B cell (primary cell): ENCODE measurements around the gene CCDC88B. TPM values are rescaled to one million over a fixed set of nuclear protein-coding genes. Genes with fewer than 3 reads are reported as not detected.

Experiments
- ATAC-seq: fragments of 200-7000 bp; cut with Tn5 transposase; one replicate; pipeline ENCODE4 v1.10.0; 2021; ENCODE audit warnings: low read depth, mild to moderate bottlenecking, moderate number of reproducible peaks, moderate library complexity
- CTCF ChIA-PET: fragments of 350-600 bp; sonication (Branson Sonifier 250); formaldehyde crosslinking; loops from one replicate; lab custom pipeline; 2021; ENCODE audit warnings: antibody characterized with exemption, inconsistent platforms; lab: Charles Lee
- POLR2A ChIA-PET: fragments of 350-600 bp; sonication (Branson Sonifier 250); formaldehyde crosslinking; loops from one replicate; lab custom pipeline; 2021; ENCODE audit warnings: antibody characterized with exemption; lab: Charles Lee
- DNase-seq: peaks from one replicate; pipeline ENCODE4 v3.0.0; 2013
- H2AFZ ChIP-seq: 2 replicates; pipeline ENCODE4 v1.6.1; 2012; ENCODE audit warnings: mild to moderate bottlenecking, low read depth, low read length; ENCODE audit not compliant: insufficient read depth, poor library complexity, severe bottlenecking
- H3K27ac ChIP-seq, 2 donors: 1 replicate in 1 of 2; 2 replicates in 1 of 2; pipeline ENCODE4 v1.5.1; 2012 to 2013; ENCODE audit warnings: low read length in 2 of 2, mild to moderate bottlenecking in 2 of 2, moderate library complexity in 1 of 2
- H3K27me3 ChIP-seq, 4 experiments: fragments of 200-600 bp in 1 of 4; sonication (generic) in 1 of 4; replicated peaks in 1 of 4; 1 replicate in 2 of 4; 2 replicates in 2 of 4; pipeline versions ENCODE4 v1.6.1 to v1.7.0; 2013 to 2016; ENCODE audit warnings: low read length in 3 of 4, mild to moderate bottlenecking in 2 of 4, mixed read lengths in 1 of 4, moderate library complexity in 1 of 4; ENCODE audit not compliant: insufficient read depth in 4 of 4, control insufficient read depth in 3 of 4; ENCODE audit errors: control extremely low read depth in 1 of 4
- H3K36me3 ChIP-seq, 2 experiments: replicated peaks in 1 of 2; 1 replicate in 1 of 2; 2 replicates in 1 of 2; pipeline versions ENCODE4 v1.6.1 to v1.7.1; 2013; ENCODE audit warnings: low read length in 1 of 2; ENCODE audit not compliant: insufficient read depth in 2 of 2, control insufficient read depth in 1 of 2; ENCODE audit errors: control extremely low read depth in 1 of 2, extremely low read depth in 1 of 2
- H3K4me1 ChIP-seq, 2 donors: fragments of 200-600 bp in 1 of 2; sonication (generic) in 1 of 2; 1 replicate in 1 of 2; 2 replicates in 1 of 2; pipeline versions ENCODE4 v1.5.1 to v1.6.1; 2013 to 2017; ENCODE audit warnings: low read length in 2 of 2; ENCODE audit not compliant: control insufficient read depth in 2 of 2, insufficient read depth in 2 of 2
- H3K4me2 ChIP-seq: replicated peaks from 2 replicates; pipeline ENCODE3; 2012; ENCODE audit warnings: mild to moderate bottlenecking, low read depth, low read length; ENCODE audit not compliant: poor library complexity, severe bottlenecking
- H3K4me3 ChIP-seq, 5 experiments: fragments of 200-600 bp in 1 of 5; sonication (generic) in 1 of 5; 1 replicate in 3 of 5; 2 replicates in 2 of 5; pipeline versions ENCODE4 v1.5.1 to v1.7.0; 2011 to 2016; ENCODE audit warnings: low read length in 4 of 5, mild to moderate bottlenecking in 4 of 5, low read depth in 2 of 5, control low read depth in 1 of 5, moderate library complexity in 1 of 5; ENCODE audit not compliant: insufficient read depth in 1 of 5; ENCODE audit errors: control extremely low read depth in 1 of 5, extremely low read depth in 1 of 5
- H3K79me2 ChIP-seq: fragments of 200-600 bp; sonication (generic); one replicate; pipeline ENCODE4 v1.6.0; 2016; ENCODE audit warnings: low read length; ENCODE audit not compliant: control insufficient read depth, insufficient read depth
- H3K9ac ChIP-seq: fragments of 200-600 bp; sonication (generic); 2 replicates; pipeline ENCODE4 v1.6.1; 2017; ENCODE audit warnings: mild to moderate bottlenecking, low read length, moderate library complexity
- H3K9me3 ChIP-seq, 3 donors: one replicate each; pipeline versions ENCODE4 v1.6.1 to v1.7.1; 2013; ENCODE audit warnings: low read length in 2 of 3; ENCODE audit not compliant: control insufficient read depth in 2 of 3, insufficient read depth in 1 of 3; ENCODE audit errors: control extremely low read depth in 1 of 3
- H4K20me1 ChIP-seq: 2 replicates; pipeline ENCODE4 v1.6.0; 2012; ENCODE audit warnings: mild to moderate bottlenecking, low read length; ENCODE audit not compliant: insufficient read depth, control insufficient read depth, poor library complexity, severe bottlenecking
- H3K27ac Mint-ChIP-seq: one replicate; pipeline ENCODE4 v1.8.0; 2021; ENCODE audit warnings: mixed read lengths
- H3K27me3 Mint-ChIP-seq: one replicate; pipeline ENCODE4 v1.8.0; 2021; ENCODE audit warnings: mixed read lengths
- H3K4me1 Mint-ChIP-seq: one replicate; pipeline ENCODE4 v1.8.0; 2021; ENCODE audit warnings: mixed read lengths
- H3K4me3 Mint-ChIP-seq: one replicate; pipeline ENCODE4 v1.8.0; 2021; ENCODE audit warnings: mixed read lengths
- H3K9me3 Mint-ChIP-seq: one replicate; pipeline ENCODE4 v1.8.0; 2022; ENCODE audit warnings: mixed read lengths; ENCODE audit not compliant: insufficient read depth
- CTCF ChIP-seq: fragments of 200-600 bp; IDR thresholded peaks from one replicate; pipeline ENCODE4 v1.8.0; 2022; ENCODE audit warnings: antibody characterized with exemption, mild to moderate bottlenecking
- EZH2 ChIP-seq: IDR thresholded peaks from 2 replicates; pipeline ENCODE4 v1.6.1; 2012; ENCODE audit warnings: borderline replicate concordance, low read depth, mild to moderate bottlenecking, moderate library complexity, low read length; ENCODE audit not compliant: insufficient read depth, poor library complexity, severe bottlenecking
- WGBS: methylation state at CpG from one replicate; pipeline ENCODE4 v1.1.5; 2013; ENCODE audit warnings: missing lambda C conversion rate; ENCODE audit not compliant: insufficient coverage; 5-methylcytosine and 5-hydroxymethylcytosine counted together
- intact Hi-C: fragments of 100-400 bp; cut with micrococcal nuclease; formaldehyde crosslinking; loops from one replicate; pipeline ENCODE4 v1.10.0; 2022
- polyA plus RNA-seq: library from polyadenylated mRNA; depleted of rRNA; stranded (reverse); fragments of >200 nt; gene quantifications from 2 replicates; pipeline ENCODE4 v1.2.3, GENCODE V29; 2012
- total RNA-seq, 2 donors: library from RNA; stranded (reverse); fragments of 120-200 nt in 1 of 2; gene quantifications; 1 replicate in 1 of 2; 2 replicates in 1 of 2; pipeline versions ENCODE4 v1.2.3 to v1.2.4, GENCODE V29; 2013 to 2022

The CCDC88B gene
- total and polyA plus RNA-seq, 2 donors (not counting 1 experiment from before 2014, with no cell fraction given): 172 to 208 TPM

DNA sequence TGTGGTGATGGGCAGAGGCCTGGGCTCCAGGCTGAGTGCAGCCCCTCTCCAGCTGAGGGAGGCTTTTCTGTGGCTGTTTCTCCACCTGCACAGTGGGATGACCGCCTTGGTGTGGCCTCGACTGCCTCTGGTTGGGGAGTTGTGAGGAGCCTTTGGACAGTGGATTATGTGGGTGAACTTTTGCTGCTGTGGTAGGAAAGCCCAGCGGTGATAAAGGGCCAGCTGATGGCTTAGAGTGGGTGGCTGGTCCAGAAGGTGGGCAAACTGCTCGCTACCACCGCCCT, 36.0 kb upstream of the CCDC88B start:
- intact Hi-C loops: loop anchor here (1.0 to 10.0 kb wide), 3 partner anchors 53 to 469 kb away; partner anchors contain the start of genes MARK2 and PLCB3
- ChIA-PET CTCF (interaction anchor here (1.0 to 5.8 kb wide), 23 partner anchors 10 to 1550 kb away, joined by 3 to 243 read pairs (median 6); partner anchors contain the start of genes BAD, CCDC88B, FERMT3 and GPR137), POLR2A (interaction anchor here (1.0 to 3.5 kb wide), 7 partner anchors 14 to 118 kb away, joined by 3 to 21 read pairs (median 7); partner anchors contain the start of genes FERMT3, PRDX5, STIP1 and TRMT112)
- Histone ChIP-seq H4K20me1 (peaks cover 30% of the 10 kb centered on the region), H3K27me3 (peaks cover 0 to 37% (median 15%) of the 10 kb centered on the region in 4 experiments), H3K4me2 (peak overlapping the region; percentile 97), H3K4me1 (peaks cover 31 to 52% of the 10 kb centered on the region in 2 donors), H3K79me2 (peaks cover 25% of the 10 kb centered on the region), H3K9me3 (peaks cover 0 to 20% (median 0%) of the 10 kb centered on the region in 3 donors), H2AFZ (peak overlapping the region; percentile 64), H3K9ac (peak overlapping the region; percentile 87), H3K4me3 (peak overlapping the region in 3 of 5 experiments; percentile 78 to 87 (median 85)), H3K27ac (peak overlapping the region; percentile 93 to 94), H3K36me3 (peaks cover 0 to 6% of the 10 kb centered on the region in 2 experiments)
- H3K4me1 Mint-ChIP-seq: peaks cover 36% of the 10 kb centered on the region
- no peak for ATAC-seq
- WGBS: 34% methylated on average over 4 of the region's 5 CpGs
- no peak for TF ChIP-seq EZH2
- TF ChIP-seq CTCF: no peak
- peaks cover 13% of the 10 kb centered on the region for H3K27me3 Mint-ChIP-seq
- H3K27ac Mint-ChIP-seq: peak overlapping the region; percentile 89
- peak overlapping the region; percentile 90 for H3K4me3 Mint-ChIP-seq
- H3K9me3 Mint-ChIP-seq: no peaks in the 10 kb centered on the region
- DNase-seq: no peak
